Measurements from ENCODE around the gene NOS3. TPM values are rescaled to one million over a fixed set of nuclear protein-coding genes. Genes with fewer than 3 reads are reported as not detected.
A peak's percentile ranks its signal among the peaks of the same experiment; 100 is the strongest.

Gene NOS3
- total and polyA plus RNA-seq, 9 donors: 4.9 to 8.9 (median 6.9) TPM

DNA sequence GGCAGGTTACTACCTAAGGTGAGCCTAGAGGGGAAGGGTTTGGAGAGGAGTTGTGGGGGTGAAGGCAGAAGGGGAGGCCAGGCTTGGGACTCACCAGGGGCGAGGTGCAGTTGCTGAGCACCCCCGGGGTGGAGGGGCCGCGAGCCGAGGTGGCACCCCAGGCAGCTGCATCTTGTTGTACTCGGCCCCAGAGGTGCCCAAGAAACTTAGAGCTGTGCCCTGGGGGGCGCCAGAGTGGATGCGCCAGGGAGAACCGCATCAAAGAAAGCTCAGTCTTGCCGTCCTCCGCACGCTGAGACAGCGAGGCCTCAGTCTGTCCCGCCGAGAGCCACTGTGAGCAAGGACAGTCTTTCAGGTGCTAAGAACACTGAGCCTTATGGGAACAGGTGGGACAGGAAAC, 26.1 kb downstream of the NOS3 start:
- no peak overlapping the region for H3K4me3 ChIP-seq (ENCODE audit: low read length)
- 83% methylated on average over 14 of the region's 15 CpGs for WGBS (ENCODE audit: insufficient coverage)
- peaks cover 42% of the 10 kb centered on the region for H3K4me1 ChIP-seq (ENCODE audit: control insufficient read depth, insufficient read depth, low read length)
- no peaks in the 10 kb centered on the region for H3K36me3 ChIP-seq (ENCODE audit: control insufficient read depth, insufficient read depth, low read length)
- H3K9me3 ChIP-seq (replicated peaks; ENCODE audit: control insufficient read depth, low read depth, low read length): no peaks in the 10 kb centered on the region
- H3K27ac ChIP-seq (ENCODE audit: low read length): no peak overlapping the region
- H3K27me3 ChIP-seq (ENCODE audit: control insufficient read depth, insufficient read depth, low read length): peaks cover 65% of the 10 kb centered on the region
- no peak for DNase-seq

- Histone ChIP-seq H3K4me3 (ENCODE audit: low read length) (no peak overlapping the region), H3K9me3 (replicated peaks; ENCODE audit: control insufficient read depth, low read depth, low read length) (no peaks in the 10 kb centered on the region), H3K36me3 (ENCODE audit: control insufficient read depth, insufficient read depth, low read length) (no peaks in the 10 kb centered on the region), H3K27ac (ENCODE audit: low read length) (no peak overlapping the region), H3K4me1 (ENCODE audit: control insufficient read depth, insufficient read depth, low read length) (peaks cover 39% of the 10 kb centered on the region), H3K27me3 (ENCODE audit: control insufficient read depth, insufficient read depth, low read length) (peaks cover 61% of the 10 kb centered on the region)
- 50% methylated on average over 10 of the region's 13 CpGs for WGBS (ENCODE audit: insufficient coverage)
- DNase-seq: no peak
Observed at GRCh38 chr7:151017370-151017952, 26.6 kb downstream of the NOS3 start.

- Histone ChIP-seq H3K9me3 (replicated peaks; ENCODE audit: control insufficient read depth, low read depth, low read length) (no peaks in the 10 kb centered on the region), H3K27ac (ENCODE audit: low read length) (no peak overlapping the region), H3K4me1 (ENCODE audit: control insufficient read depth, insufficient read depth, low read length) (peaks cover 35% of the 10 kb centered on the region), H3K36me3 (ENCODE audit: control insufficient read depth, insufficient read depth, low read length) (no peaks in the 10 kb centered on the region), H3K27me3 (ENCODE audit: control insufficient read depth, insufficient read depth, low read length) (peaks cover 55% of the 10 kb centered on the region), H3K4me3 (ENCODE audit: low read length) (peak overlapping the region; percentile 31)
- peak; percentile 55 for DNase-seq
- WGBS (ENCODE audit: insufficient coverage): under 1% methylated on average over 31 of the region's 34 CpGs
Observed at GRCh38 chr7:151017953-151018420, 27.2 kb downstream of the NOS3 start.

DNA sequence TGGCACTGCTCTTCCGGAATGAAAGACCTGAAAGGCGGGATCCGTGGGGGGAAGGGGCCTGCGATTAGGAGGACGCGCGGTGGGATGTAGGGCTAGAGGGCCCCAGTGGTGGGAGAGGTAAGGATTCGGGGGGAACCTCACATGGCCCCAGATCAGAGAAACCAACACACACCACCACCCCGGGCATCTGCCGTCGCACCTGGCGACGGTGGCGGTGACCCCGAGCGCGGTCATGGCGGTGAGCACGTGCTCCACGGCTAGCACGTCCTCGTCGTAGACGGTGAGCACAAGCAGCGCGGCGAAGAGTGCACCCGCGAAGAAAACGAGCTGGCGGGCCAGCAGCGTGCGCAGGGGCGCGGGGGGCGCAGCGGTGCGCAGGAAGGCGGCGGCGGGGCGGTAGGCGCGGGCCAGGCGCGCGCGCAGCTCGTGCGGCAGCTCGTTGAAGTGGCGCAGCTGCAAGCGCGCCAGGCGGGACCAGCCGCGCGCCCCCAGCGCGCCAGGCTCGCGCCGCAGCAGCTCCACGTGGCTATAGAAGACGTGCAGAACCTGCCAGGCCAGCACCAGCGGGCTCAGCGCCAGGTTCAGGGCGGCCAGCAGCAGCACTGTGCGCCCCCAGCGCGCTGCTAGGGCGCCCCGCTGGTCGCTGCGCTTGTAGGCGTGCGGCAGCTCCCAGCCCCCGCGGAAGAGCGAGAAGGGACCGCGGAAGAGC, 27.8 kb downstream of the NOS3 start:
- Histone ChIP-seq H3K27ac (ENCODE audit: low read length) (no peak overlapping the region), H3K9me3 (replicated peaks; ENCODE audit: control insufficient read depth, low read depth, low read length) (no peaks in the 10 kb centered on the region), H3K36me3 (ENCODE audit: control insufficient read depth, insufficient read depth, low read length) (no peaks in the 10 kb centered on the region), H3K4me1 (ENCODE audit: control insufficient read depth, insufficient read depth, low read length) (peaks cover 29% of the 10 kb centered on the region), H3K27me3 (ENCODE audit: control insufficient read depth, insufficient read depth, low read length) (peaks cover 55% of the 10 kb centered on the region), H3K4me3 (ENCODE audit: low read length) (peak overlapping the region; percentile 31)
- under 1% methylated on average over 73 of the region's 82 CpGs for WGBS (ENCODE audit: insufficient coverage)
- DNase-seq: peak; percentile 46

DNA sequence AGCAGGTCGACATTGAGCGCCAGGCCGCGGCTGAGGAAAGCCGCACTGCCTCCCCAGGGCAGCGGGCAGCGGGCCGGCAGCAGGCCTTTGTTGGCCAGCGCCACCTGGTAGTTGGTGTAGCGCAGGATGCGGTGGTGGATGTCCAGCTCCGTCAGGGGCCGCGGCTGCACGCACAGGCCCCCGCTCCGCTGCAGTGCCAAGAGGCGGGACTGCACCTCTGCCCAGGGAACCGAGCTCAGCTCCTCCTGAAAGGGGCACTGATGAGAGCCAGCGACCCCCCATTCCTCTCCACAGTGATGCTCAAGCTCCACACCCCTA, 28.3 kb downstream of the NOS3 start:
- Histone ChIP-seq H3K36me3 (ENCODE audit: control insufficient read depth, insufficient read depth, low read length) (no peaks in the 10 kb centered on the region), H3K27ac (ENCODE audit: low read length) (no peak overlapping the region), H3K27me3 (ENCODE audit: control insufficient read depth, insufficient read depth, low read length) (peaks cover 50% of the 10 kb centered on the region), H3K4me1 (ENCODE audit: control insufficient read depth, insufficient read depth, low read length) (peaks cover 24% of the 10 kb centered on the region), H3K4me3 (ENCODE audit: low read length) (no peak overlapping the region), H3K9me3 (replicated peaks; ENCODE audit: control insufficient read depth, low read depth, low read length) (no peaks in the 10 kb centered on the region)
- DNase-seq: no peak
- WGBS (ENCODE audit: insufficient coverage): 25% methylated on average over 18 of the region's 20 CpGs

- no peak for DNase-seq
- Histone ChIP-seq H3K27ac (ENCODE audit: low read length) (no peak overlapping the region), H3K27me3 (ENCODE audit: control insufficient read depth, insufficient read depth, low read length) (peaks cover 49% of the 10 kb centered on the region), H3K9me3 (replicated peaks; ENCODE audit: control insufficient read depth, low read depth, low read length) (no peaks in the 10 kb centered on the region), H3K36me3 (ENCODE audit: control insufficient read depth, insufficient read depth, low read length) (no peaks in the 10 kb centered on the region), H3K4me1 (ENCODE audit: control insufficient read depth, insufficient read depth, low read length) (peaks cover 15% of the 10 kb centered on the region), H3K4me3 (ENCODE audit: low read length) (no peak overlapping the region)
- WGBS (ENCODE audit: insufficient coverage): 0% methylated on average over 1 of the region's 7 CpGs
Observed at GRCh38 chr7:151020231-151020630, 29.4 kb downstream of the NOS3 start.

- no peaks in the 10 kb centered on the region for H3K9me3 ChIP-seq (replicated peaks; ENCODE audit: control insufficient read depth, low read depth, low read length)
- H3K36me3 ChIP-seq (ENCODE audit: control insufficient read depth, insufficient read depth, low read length): no peaks in the 10 kb centered on the region
- no peak for DNase-seq
- peaks cover 35% of the 10 kb centered on the region for H3K27me3 ChIP-seq (ENCODE audit: control insufficient read depth, insufficient read depth, low read length)
- no peak overlapping the region for H3K4me3 ChIP-seq (ENCODE audit: low read length)
- H3K4me1 ChIP-seq (ENCODE audit: control insufficient read depth, insufficient read depth, low read length): peaks cover 12% of the 10 kb centered on the region
- WGBS (ENCODE audit: insufficient coverage): 20% methylated on average over 1 of the region's 10 CpGs
- H3K27ac ChIP-seq (ENCODE audit: low read length): no peak overlapping the region
Observed at GRCh38 chr7:151023232-151023631, 32.4 kb downstream of the NOS3 start.

- no peak for DNase-seq
- H3K36me3 ChIP-seq (ENCODE audit: control insufficient read depth, insufficient read depth, low read length): no peaks in the 10 kb centered on the region
- no peak within 1 kb of the TSS for H3K27ac ChIP-seq (ENCODE audit: low read length)
- peaks cover 12% of the 10 kb centered on the region for H3K4me1 ChIP-seq (ENCODE audit: control insufficient read depth, insufficient read depth, low read length)
- H3K27me3 ChIP-seq (ENCODE audit: control insufficient read depth, insufficient read depth, low read length): peaks cover 24% of the 10 kb centered on the region
- WGBS (ENCODE audit: insufficient coverage): 100% methylated on average over 1 of the region's 4 CpGs
- H3K9me3 ChIP-seq (replicated peaks; ENCODE audit: control insufficient read depth, low read depth, low read length): no peaks in the 10 kb centered on the region
- no peak within 1 kb of the TSS for H3K4me3 ChIP-seq (ENCODE audit: low read length)
Observed at GRCh38 chr7:151024435-151025056, 33.7 kb downstream of the NOS3 start, which contains the start of gene ATG9B. Gene ATG9B, minus strand, starts transcription at chr7:151024494. Its CDS starts 71 bp downstream, at chr7:151024423.

- Histone ChIP-seq H3K27me3 (ENCODE audit: control insufficient read depth, insufficient read depth, low read length) (peaks cover 9% of the 10 kb centered on the region), H3K9me3 (replicated peaks; ENCODE audit: control insufficient read depth, low read depth, low read length) (no peaks in the 10 kb centered on the region), H3K4me3 (ENCODE audit: low read length) (no peak overlapping the region), H3K4me1 (ENCODE audit: control insufficient read depth, insufficient read depth, low read length) (peaks cover 15% of the 10 kb centered on the region), H3K27ac (ENCODE audit: low read length) (no peak overlapping the region), H3K36me3 (ENCODE audit: control insufficient read depth, insufficient read depth, low read length) (peaks cover under 1% of the 10 kb centered on the region)
- DNase-seq: no peak
- 90% methylated on average over 4 of the region's 4 CpGs for WGBS (ENCODE audit: insufficient coverage)
Observed at GRCh38 chr7:151025924-151026671, 35.3 kb downstream of the NOS3 start.
